ENCODE data around the gene SNAPC3.
A peak's percentile ranks its signal among the peaks of the same experiment; 100 is the strongest.
"Not testable (repeated sequence)": the region's sequence is repeated elsewhere in the genome, so short reads cannot be mapped to it uniquely, and the experiment has no call there.

SNAPC3 gene

DNA sequence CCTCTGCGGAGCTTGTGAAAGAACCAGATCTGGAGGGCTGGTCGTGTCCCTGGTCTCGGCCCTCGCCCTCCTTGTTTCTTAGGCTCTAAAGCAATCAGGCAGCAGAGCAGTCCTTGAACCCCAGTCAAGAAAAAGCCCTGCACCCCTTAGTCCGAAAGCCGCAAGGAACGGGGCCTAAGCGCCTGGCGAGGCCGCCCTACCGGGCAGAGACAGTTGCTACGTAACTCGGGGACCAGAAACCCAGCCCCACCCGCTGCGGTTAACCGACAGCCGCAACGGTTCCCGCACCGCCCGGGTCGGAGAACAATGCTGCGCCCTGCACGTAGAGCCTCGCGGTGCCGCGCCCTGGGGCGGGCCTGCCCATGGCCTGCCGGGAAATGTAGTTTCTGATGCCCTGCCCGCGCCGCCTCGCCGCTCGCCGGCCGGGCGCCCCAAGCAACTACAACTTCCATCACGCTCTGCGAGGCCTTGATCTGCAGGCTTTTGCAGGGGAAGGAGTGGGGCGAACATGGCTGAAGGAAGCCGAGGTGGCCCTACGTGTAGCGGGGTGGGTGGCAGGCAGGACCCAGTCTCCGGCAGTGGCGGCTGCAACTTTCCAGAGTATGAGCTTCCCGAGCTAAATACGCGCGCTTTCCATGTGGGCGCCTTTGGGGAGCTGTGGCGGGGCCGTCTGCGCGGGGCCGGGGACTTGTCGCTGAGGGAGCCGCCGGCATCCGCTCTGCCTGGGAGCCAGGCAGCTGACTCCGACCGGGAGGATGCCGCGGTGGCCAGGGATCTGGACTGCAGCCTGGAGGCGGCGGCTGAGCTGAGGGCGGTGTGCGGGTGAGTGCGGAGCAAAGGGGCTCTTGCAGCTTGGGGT lies at the start of gene SNAPC3:
Gene SNAPC3 (plus strand): TSS at position 505 of the 859 bp plus-strand sequence. CDS start 4 bp downstream, at position 509.
- Histone ChIP-seq H3K36me3 (ENCODE audit: control insufficient read depth, insufficient read depth, low read length) (no peaks in the 10 kb centered on the region), H3K9me3 (ENCODE audit: control insufficient read depth, low read length) (no peaks in the 10 kb centered on the region), H3K4me1 (ENCODE audit: control insufficient read depth, insufficient read depth, low read length) (peaks cover 9% of the 10 kb centered on the region), H3K27me3 (ENCODE audit: control insufficient read depth, insufficient read depth, low read length) (no peaks in the 10 kb centered on the region), H3K9ac (ENCODE audit: low read length) (peak within 1 kb of the TSS; percentile 83), H3K4me3 (ENCODE audit: low read length) (peak within 1 kb of the TSS; percentile 90)

DNA sequence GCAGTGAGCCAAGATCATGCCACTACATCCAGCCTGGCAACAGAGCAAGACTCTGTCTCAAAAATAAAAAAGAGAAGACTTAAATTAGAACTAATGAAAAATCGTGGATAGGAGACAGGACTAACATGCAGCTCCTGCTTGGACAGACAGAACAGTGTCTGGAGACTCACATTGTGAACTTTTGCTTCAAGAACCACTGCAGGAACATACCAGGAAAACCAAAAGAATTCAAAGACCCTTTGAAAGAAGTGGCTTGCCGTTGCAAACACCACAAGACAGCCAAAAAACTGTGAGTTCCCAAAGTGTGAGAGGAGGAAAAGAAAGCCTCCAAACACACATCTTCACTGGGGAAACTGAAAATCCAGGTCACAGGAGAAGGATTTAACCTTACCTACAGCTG lies 48.8 kb upstream of the SNAPC3 start:
- no peaks in the 10 kb centered on the region for H3K36me3 ChIP-seq (ENCODE audit: control insufficient read depth, insufficient read depth, low read length)
- no peak overlapping the region for H3K9ac ChIP-seq (ENCODE audit: low read length)
- H3K9me3 ChIP-seq (ENCODE audit: control insufficient read depth, low read length), result no peaks in the 10 kb centered on the region
- H3K4me3 ChIP-seq (ENCODE audit: low read length), result no peak overlapping the region
- H3K27me3 ChIP-seq (ENCODE audit: control insufficient read depth, insufficient read depth, low read length), result no peaks in the 10 kb centered on the region
- peaks cover 6% of the 10 kb centered on the region for H3K4me1 ChIP-seq (ENCODE audit: control insufficient read depth, insufficient read depth, low read length)

DNA sequence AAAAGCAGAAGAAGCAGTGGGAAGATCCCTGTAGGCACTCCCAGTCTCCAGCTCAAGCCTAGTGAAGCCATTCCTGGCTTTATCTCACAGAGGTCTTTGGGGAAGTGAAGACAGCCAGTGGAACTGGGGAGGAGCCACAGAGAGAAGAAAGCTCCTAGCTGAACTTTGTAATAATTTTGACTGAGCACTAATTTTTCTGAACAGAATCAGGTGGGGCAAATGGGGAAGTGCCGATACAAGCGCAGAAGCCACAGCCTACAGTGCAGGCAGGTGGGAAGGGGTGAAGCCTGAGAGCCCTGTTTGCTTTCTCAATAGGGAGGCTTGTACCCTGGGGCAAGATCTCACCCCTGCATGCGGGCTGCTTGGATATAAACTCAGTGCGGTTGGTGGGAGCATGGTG lies 48.4 kb upstream of the SNAPC3 start:
- Histone ChIP-seq H3K36me3 (ENCODE audit: control insufficient read depth, insufficient read depth, low read length) (no peaks in the 10 kb centered on the region), H3K9me3 (ENCODE audit: control insufficient read depth, low read length) (no peaks in the 10 kb centered on the region), H3K4me1 (ENCODE audit: control insufficient read depth, insufficient read depth, low read length) (peaks cover 6% of the 10 kb centered on the region), H3K27me3 (ENCODE audit: control insufficient read depth, insufficient read depth, low read length) (no peaks in the 10 kb centered on the region), H3K4me3 (ENCODE audit: low read length) (no peak overlapping the region), H3K9ac (ENCODE audit: low read length) (no peak overlapping the region)

DNA sequence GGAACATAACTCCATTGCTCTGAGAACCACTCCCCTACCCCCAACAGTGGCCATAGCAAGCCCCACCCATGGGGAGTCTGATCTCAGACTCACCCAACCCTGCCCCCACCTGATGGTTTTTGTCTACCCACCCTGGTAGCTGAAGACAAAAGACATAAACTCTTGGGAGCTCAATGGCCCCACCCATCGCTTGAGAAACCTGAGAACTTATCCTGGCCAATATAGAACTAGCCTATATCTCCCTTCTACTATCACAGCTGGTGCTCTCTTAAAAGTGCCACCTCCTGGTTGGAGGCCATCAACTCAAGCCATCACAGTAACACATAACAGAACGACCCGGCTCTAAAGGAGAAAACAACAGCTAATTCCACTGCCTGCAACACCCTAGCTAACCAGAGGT lies 47.9 kb upstream of the SNAPC3 start:
- H3K4me1 ChIP-seq (ENCODE audit: control insufficient read depth, insufficient read depth, low read length), result peaks cover 6% of the 10 kb centered on the region
- H3K36me3 ChIP-seq (ENCODE audit: control insufficient read depth, insufficient read depth, low read length), result no peaks in the 10 kb centered on the region

DNA sequence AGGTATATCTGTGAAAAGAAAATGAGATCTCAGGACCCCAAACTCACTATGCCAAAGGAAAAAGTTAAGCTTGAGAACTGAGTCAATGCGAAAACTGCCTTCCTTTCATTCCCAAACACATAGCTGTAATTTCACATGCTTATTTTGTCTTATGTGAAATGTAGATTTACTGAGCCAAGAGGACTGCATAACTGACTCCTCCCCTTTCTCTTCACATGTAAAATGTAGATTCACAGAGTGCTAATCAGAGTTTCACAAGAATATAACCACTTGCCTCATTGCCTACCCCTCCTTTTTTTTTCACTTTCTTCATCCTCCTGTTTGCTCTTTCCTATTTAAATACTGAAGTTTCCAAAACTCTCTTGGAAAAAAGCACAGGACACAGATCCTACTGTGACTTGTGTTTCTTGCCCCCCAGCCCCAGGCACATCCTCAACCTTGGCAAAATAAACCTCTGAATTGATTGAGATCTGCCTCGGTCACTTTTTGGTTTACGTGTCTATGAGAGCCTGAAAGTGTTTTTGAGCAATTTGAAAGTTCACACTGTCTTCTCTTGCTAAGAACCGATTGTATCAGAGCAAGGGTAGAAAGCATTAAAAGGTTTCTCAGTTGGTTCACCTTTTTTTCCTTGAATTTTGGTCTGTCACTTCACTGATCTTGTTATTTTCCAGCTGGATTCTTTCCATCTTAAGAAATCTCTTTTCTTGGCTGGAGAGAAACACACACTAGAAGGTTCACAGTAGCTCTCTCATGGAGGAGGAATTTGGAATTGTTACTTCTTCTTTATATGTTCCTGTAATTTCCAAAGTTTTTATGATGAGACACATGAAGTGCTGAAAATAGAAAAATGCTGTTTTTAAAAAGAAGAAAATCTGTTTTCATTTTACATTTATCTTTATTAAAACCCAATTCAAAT lies 44.8 kb upstream of the SNAPC3 start:
- Histone ChIP-seq H3K36me3 (ENCODE audit: control insufficient read depth, insufficient read depth, low read length) (no peaks in the 10 kb centered on the region), H3K27me3 (ENCODE audit: control insufficient read depth, insufficient read depth, low read length) (no peaks in the 10 kb centered on the region), H3K4me1 (ENCODE audit: control insufficient read depth, insufficient read depth, low read length) (no peaks in the 10 kb centered on the region), H3K9ac (ENCODE audit: low read length) (no peak overlapping the region), H3K4me3 (ENCODE audit: low read length) (no peak overlapping the region), H3K9me3 (ENCODE audit: control insufficient read depth, low read length) (no peaks in the 10 kb centered on the region)

More for the DNA sequence above, 47.9 kb upstream of the SNAPC3 start:
- H3K9me3 ChIP-seq (ENCODE audit: control insufficient read depth, low read length), result no peaks in the 10 kb centered on the region
- H3K4me3 ChIP-seq (ENCODE audit: low read length), result no peak overlapping the region
- H3K9ac ChIP-seq (ENCODE audit: low read length), result no peak overlapping the region
- no peaks in the 10 kb centered on the region for H3K27me3 ChIP-seq (ENCODE audit: control insufficient read depth, insufficient read depth, low read length)

DNA sequence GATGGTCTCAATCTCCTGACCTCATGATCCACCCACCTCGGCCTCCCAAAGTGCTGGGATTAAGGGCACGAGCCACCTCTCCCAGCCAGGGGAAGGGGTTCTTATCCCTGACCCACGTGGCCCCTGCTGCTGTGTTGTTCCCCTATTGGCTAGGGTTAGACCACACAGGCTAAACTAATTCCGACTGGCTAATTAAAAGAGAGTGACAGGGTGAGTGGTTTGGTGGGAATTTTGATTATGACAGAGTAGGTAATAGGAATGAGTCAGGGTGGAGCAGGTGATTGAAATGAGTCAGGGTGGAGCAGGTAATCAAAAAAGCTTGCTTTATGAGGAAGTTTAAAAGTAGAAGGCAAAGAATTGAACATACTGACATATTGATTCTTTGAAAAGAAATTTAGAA lies 43.4 kb upstream of the SNAPC3 start:
- not testable (repeated sequence) for H3K9ac ChIP-seq (ENCODE audit: low read length); H3K27me3 ChIP-seq (ENCODE audit: control insufficient read depth, insufficient read depth, low read length); H3K4me3 ChIP-seq (ENCODE audit: low read length); H3K36me3 ChIP-seq (ENCODE audit: control insufficient read depth, insufficient read depth, low read length); H3K9me3 ChIP-seq (ENCODE audit: control insufficient read depth, low read length); H3K4me1 ChIP-seq (ENCODE audit: control insufficient read depth, insufficient read depth, low read length)

DNA sequence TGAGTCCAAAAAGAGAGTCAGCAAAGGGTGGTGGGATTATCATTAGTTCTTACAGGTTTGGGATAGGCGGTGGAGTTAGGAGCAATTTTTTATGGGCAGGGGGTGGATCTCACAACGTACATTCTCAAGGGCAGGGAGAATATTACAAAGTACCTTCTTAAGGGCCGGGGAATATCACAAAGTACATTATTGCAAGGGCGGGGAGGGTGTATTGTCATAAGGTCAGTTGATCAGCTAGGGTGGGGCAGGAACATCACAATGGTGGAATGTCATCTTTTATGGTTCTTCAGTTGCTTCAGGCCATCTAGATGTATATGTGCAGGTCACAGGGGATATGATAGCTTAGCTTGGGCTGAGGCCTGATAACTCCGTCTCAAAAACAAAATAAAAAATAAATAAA lies 42.8 kb upstream of the SNAPC3 start:
- H3K4me3 ChIP-seq (ENCODE audit: low read length); H3K4me1 ChIP-seq (ENCODE audit: control insufficient read depth, insufficient read depth, low read length); H3K9ac ChIP-seq (ENCODE audit: low read length); H3K27me3 ChIP-seq (ENCODE audit: control insufficient read depth, insufficient read depth, low read length); H3K9me3 ChIP-seq (ENCODE audit: control insufficient read depth, low read length); H3K36me3 ChIP-seq (ENCODE audit: control insufficient read depth, insufficient read depth, low read length): not testable (repeated sequence)

DNA sequence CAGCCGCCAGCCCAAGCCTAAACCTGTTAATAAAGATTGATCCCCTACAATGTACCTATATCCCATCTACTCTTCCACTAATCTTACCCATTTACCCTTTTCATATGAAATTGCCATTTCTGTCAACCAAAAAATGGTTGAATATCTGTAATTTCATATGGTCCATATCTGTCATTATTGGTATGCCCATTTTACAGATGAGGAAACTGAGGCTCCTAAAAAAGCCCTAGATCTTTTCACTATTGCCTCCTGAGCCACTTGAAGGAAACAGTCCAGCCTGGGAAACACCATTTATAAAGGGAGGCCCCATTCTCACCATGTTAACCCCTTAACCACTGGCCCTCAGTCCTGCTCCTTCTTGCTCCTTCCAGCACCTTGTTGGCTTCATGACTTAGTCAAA lies 41.2 kb upstream of the SNAPC3 start:
- H3K9me3 ChIP-seq (ENCODE audit: control insufficient read depth, low read length), result no peaks in the 10 kb centered on the region
- no peaks in the 10 kb centered on the region for H3K4me1 ChIP-seq (ENCODE audit: control insufficient read depth, insufficient read depth, low read length)
- H3K9ac ChIP-seq (ENCODE audit: low read length), result no peak overlapping the region
- no peaks in the 10 kb centered on the region for H3K36me3 ChIP-seq (ENCODE audit: control insufficient read depth, insufficient read depth, low read length)
- no peak overlapping the region for H3K4me3 ChIP-seq (ENCODE audit: low read length)
- H3K27me3 ChIP-seq (ENCODE audit: control insufficient read depth, insufficient read depth, low read length), result no peaks in the 10 kb centered on the region

DNA sequence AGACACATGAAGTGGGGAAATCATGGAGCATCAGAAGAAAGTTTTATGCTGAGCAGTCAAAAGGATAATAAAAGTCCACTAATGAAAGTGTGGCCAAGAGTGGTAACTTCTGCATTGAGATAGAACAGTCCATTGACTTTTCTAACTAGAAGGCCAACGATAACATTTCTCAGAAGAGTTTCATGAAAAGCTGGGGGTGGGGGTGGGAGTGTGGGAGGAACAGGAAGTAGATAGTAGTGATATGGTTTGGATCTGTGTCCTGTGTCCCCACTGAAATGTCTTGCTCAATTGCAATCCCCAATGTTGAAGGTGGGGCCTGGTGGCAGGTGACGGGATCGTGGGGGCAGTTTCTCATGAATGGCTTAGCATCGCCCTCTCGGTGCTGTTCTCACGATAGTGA lies 36.2 kb upstream of the SNAPC3 start:
- no peaks in the 10 kb centered on the region for H3K36me3 ChIP-seq (ENCODE audit: control insufficient read depth, insufficient read depth, low read length)
- no peak overlapping the region for H3K9ac ChIP-seq (ENCODE audit: low read length)
- H3K9me3 ChIP-seq (ENCODE audit: control insufficient read depth, low read length), result no peaks in the 10 kb centered on the region
- no peaks in the 10 kb centered on the region for H3K27me3 ChIP-seq (ENCODE audit: control insufficient read depth, insufficient read depth, low read length)
- H3K4me3 ChIP-seq (ENCODE audit: low read length), result no peak overlapping the region
- H3K4me1 ChIP-seq (ENCODE audit: control insufficient read depth, insufficient read depth, low read length), result peaks cover 7% of the 10 kb centered on the region

DNA sequence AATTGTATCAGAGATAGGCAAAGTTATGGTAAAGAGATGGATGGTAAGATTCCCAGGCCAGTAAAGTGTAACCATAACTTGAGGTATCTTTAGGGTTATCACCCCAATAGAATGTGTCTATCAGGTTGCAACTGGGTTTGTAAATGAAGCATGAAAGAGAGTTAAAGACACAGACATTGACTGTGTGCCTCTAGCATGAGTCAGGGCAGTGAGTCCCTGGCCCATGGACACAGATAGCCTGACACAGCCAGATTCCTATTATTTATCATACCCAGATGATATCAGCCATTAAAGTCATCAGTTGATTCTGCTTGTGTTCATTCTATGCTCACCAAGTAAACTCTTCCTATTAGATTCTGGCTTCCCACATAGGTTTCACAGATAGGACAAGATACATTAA lies 33.5 kb upstream of the SNAPC3 start:
- Histone ChIP-seq H3K9me3 (ENCODE audit: control insufficient read depth, low read length) (no peaks in the 10 kb centered on the region), H3K27me3 (ENCODE audit: control insufficient read depth, insufficient read depth, low read length) (no peaks in the 10 kb centered on the region), H3K36me3 (ENCODE audit: control insufficient read depth, insufficient read depth, low read length) (no peaks in the 10 kb centered on the region), H3K4me1 (ENCODE audit: control insufficient read depth, insufficient read depth, low read length) (peaks cover 7% of the 10 kb centered on the region), H3K4me3 (ENCODE audit: low read length) (no peak overlapping the region), H3K9ac (ENCODE audit: low read length) (no peak overlapping the region)

DNA sequence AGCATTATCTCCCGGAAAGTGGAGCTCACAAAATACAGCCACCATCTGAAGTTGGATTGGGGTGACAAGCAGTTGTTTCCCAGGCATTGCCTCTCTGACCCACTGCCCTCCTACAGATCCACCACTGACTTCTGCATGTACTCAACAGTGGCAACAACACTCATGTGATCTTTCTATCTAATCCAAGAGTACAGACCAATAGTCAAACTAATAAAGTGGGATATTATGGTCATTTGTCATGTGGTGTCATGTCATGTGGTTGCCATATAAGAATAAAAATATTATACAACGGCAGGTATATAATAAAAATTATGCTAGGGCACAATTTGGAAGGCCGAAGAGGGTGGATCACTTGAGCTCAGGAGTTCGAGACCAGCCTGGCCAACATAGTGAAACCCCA lies 33.0 kb upstream of the SNAPC3 start:
- no peaks in the 10 kb centered on the region for H3K9me3 ChIP-seq (ENCODE audit: control insufficient read depth, low read length)
- H3K4me3 ChIP-seq (ENCODE audit: low read length), result no peak overlapping the region
- H3K9ac ChIP-seq (ENCODE audit: low read length), result no peak overlapping the region
- peaks cover 7% of the 10 kb centered on the region for H3K4me1 ChIP-seq (ENCODE audit: control insufficient read depth, insufficient read depth, low read length)
- H3K27me3 ChIP-seq (ENCODE audit: control insufficient read depth, insufficient read depth, low read length), result no peaks in the 10 kb centered on the region
- H3K36me3 ChIP-seq (ENCODE audit: control insufficient read depth, insufficient read depth, low read length), result no peaks in the 10 kb centered on the region

DNA sequence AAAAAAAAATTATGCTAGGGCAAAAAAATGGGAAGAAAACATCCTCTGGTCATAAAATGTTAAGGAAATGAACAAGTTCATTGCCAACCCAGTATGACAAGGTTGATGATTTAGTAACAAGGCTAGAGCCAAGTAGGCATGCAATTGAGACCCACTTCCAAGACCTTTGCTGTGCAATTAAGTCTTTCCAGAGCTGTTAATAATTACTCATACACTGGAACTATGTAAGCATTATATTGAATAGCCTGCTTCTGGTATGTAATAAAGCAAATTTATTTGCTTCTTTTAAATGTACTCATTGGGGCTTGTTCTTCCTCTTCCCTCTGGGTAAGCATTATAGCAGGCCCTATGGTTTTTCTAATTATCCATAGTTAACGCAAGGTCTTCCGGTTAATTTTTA lies 32.5 kb upstream of the SNAPC3 start:
- Histone ChIP-seq H3K4me3 (ENCODE audit: low read length) (no peak overlapping the region), H3K27me3 (ENCODE audit: control insufficient read depth, insufficient read depth, low read length) (no peaks in the 10 kb centered on the region), H3K4me1 (ENCODE audit: control insufficient read depth, insufficient read depth, low read length) (peaks cover 7% of the 10 kb centered on the region), H3K9me3 (ENCODE audit: control insufficient read depth, low read length) (no peaks in the 10 kb centered on the region), H3K9ac (ENCODE audit: low read length) (no peak overlapping the region), H3K36me3 (ENCODE audit: control insufficient read depth, insufficient read depth, low read length) (no peaks in the 10 kb centered on the region)

Measured in mucosa of stomach (tissue), 1 donor.